WTC11 (cell line): Measurements from ENCODE around the gene NEDD4. TPM values are rescaled to one million over a fixed set of nuclear protein-coding genes. Genes with fewer than 3 reads are reported as not detected.

Experiments
- ATAC-seq: fragments of 200-7000 bp; cut with Tn5 transposase; 2 replicates; pipeline ENCODE4 v1.10.0; 2021; ENCODE audit warnings: mild to moderate bottlenecking, moderate library complexity
- CTCF ChIA-PET: fragments of 300-600 bp; sonication (Branson Sonifier 250); formaldehyde crosslinking; loops from one replicate; lab custom pipeline; 2021; ENCODE audit warnings: antibody characterized with exemption; lab: Charles Lee
- POLR2A ChIA-PET: fragments of 350-600 bp; sonication (Branson Sonifier 250); formaldehyde crosslinking; loops from one replicate; lab custom pipeline; 2021; ENCODE audit warnings: antibody characterized with exemption; lab: Charles Lee
- DNase-seq: peaks from one replicate; pipeline ENCODE4 v3.0.0; 2021; ENCODE audit warnings: low spot score
- H3K27ac Mint-ChIP-seq: 2 replicates; pipeline ENCODE4 v1.8.0; 2021; ENCODE audit warnings: mixed read lengths
- H3K27me3 Mint-ChIP-seq: 2 replicates; pipeline ENCODE4 v1.8.0; 2021; ENCODE audit warnings: low read depth, mild to moderate bottlenecking, moderate library complexity, mixed read lengths
- H3K36me3 Mint-ChIP-seq: 2 replicates; pipeline ENCODE4 v1.8.0; 2021; ENCODE audit warnings: mixed read lengths
- H3K4me1 Mint-ChIP-seq: 2 replicates; pipeline ENCODE4 v1.8.0; 2022; ENCODE audit warnings: mixed read lengths
- H3K4me3 Mint-ChIP-seq: 2 replicates; pipeline ENCODE4 v1.8.0; 2021; ENCODE audit warnings: mild to moderate bottlenecking, moderate library complexity, mixed read lengths
- H3K9me3 Mint-ChIP-seq: 2 replicates; pipeline ENCODE4 v1.8.0; 2021; ENCODE audit warnings: mixed read lengths
- CBFB ChIP-seq: sonication (generic); formaldehyde crosslinking; IDR thresholded peaks from 2 replicates; pipeline ENCODE4 v1.8.1; 2022; ENCODE audit warnings: mild to moderate bottlenecking, low read depth, missing genetic modification reagents
- CREB1 ChIP-seq: sonication (generic); formaldehyde crosslinking; IDR thresholded peaks from 2 replicates; pipeline ENCODE4 v1.8.0; 2023; ENCODE audit warnings: mild to moderate bottlenecking, missing genetic modification reagents
- ETV6 ChIP-seq: sonication (generic); formaldehyde crosslinking; IDR thresholded peaks from 2 replicates; pipeline ENCODE4 v1.8.1; 2022; ENCODE audit warnings: mild to moderate bottlenecking, missing genetic modification reagents
- FOXK1 ChIP-seq: sonication (generic); formaldehyde crosslinking; IDR thresholded peaks from 2 replicates; pipeline ENCODE4 v1.8.0; 2022; ENCODE audit warnings: mild to moderate bottlenecking, moderate library complexity, missing genetic modification reagents
- KAT7 ChIP-seq: sonication (generic); formaldehyde crosslinking; IDR thresholded peaks from 2 replicates; pipeline ENCODE4 v1.8.1; 2023; ENCODE audit warnings: missing genetic modification reagents, mild to moderate bottlenecking, borderline replicate concordance
- NFE2L1 ChIP-seq: sonication (generic); formaldehyde crosslinking; IDR thresholded peaks from 2 replicates; pipeline ENCODE4 v1.8.1; 2023; ENCODE audit warnings: missing genetic modification reagents
- RORB ChIP-seq: fragments of 250-450 bp; sonication (Bioruptor Pico); IDR thresholded peaks from 2 replicates; pipeline ENCODE4 v1.9.0; 2021; ENCODE audit warnings: mild to moderate bottlenecking
- SMAD4 ChIP-seq: sonication (generic); formaldehyde crosslinking; IDR thresholded peaks from 2 replicates; pipeline ENCODE4 v1.8.0; 2022; ENCODE audit warnings: mild to moderate bottlenecking, missing genetic modification reagents
- SOX15 ChIP-seq: fragments of 250-450 bp; sonication (Bioruptor Pico); IDR thresholded peaks from 2 replicates; pipeline ENCODE4 v1.9.0; 2021; ENCODE audit warnings: mild to moderate bottlenecking
- ZNF219 ChIP-seq: sonication (generic); formaldehyde crosslinking; IDR thresholded peaks from 2 replicates; pipeline ENCODE4 v1.8.0; 2023; ENCODE audit warnings: missing genetic modification reagents, mild to moderate bottlenecking, borderline replicate concordance
- ZNF671 ChIP-seq: fragments of 250-450 bp; sonication (Bioruptor Pico); IDR thresholded peaks from 2 replicates; pipeline ENCODE4 v1.8.0; 2021; ENCODE audit warnings: mild to moderate bottlenecking
- total RNA-seq: library from RNA; stranded (reverse); gene quantifications from 3 replicates; pipeline ENCODE4 v1.2.3, GENCODE V29; 2021
- TF ChIP-seq, protein P1 (sequence below): sonication (generic); formaldehyde crosslinking; IDR thresholded peaks from 2 replicates; pipeline ENCODE4 v1.8.1; 2022; ENCODE audit warnings: low read depth, missing genetic modification reagents, borderline replicate concordance
- TF ChIP-seq, protein P2 (sequence below): sonication (generic); formaldehyde crosslinking; IDR thresholded peaks from 2 replicates; pipeline ENCODE4 v1.8.0; 2023; ENCODE audit warnings: missing genetic modification reagents
- TF ChIP-seq, protein P3 (sequence below): sonication (generic); formaldehyde crosslinking; IDR thresholded peaks from 2 replicates; pipeline ENCODE4 v1.8.1; 2023; ENCODE audit warnings: mild to moderate bottlenecking, moderate library complexity, missing genetic modification reagents
- TF ChIP-seq, protein P4 (sequence below): sonication (generic); formaldehyde crosslinking; IDR thresholded peaks from 2 replicates; pipeline ENCODE4 v1.8.1; 2022; ENCODE audit warnings: mild to moderate bottlenecking, missing genetic modification reagents, moderate library complexity, borderline replicate concordance
- TF ChIP-seq, protein P5 (sequence below): sonication (generic); formaldehyde crosslinking; IDR thresholded peaks from 2 replicates; pipeline ENCODE4 v1.8.0; 2022; ENCODE audit warnings: mild to moderate bottlenecking, missing genetic modification reagents
- TF ChIP-seq, protein P6 (sequence below): sonication (generic); formaldehyde crosslinking; IDR thresholded peaks from 2 replicates; pipeline ENCODE4 v1.8.1; 2023; ENCODE audit warnings: mild to moderate bottlenecking, missing genetic modification reagents, moderate library complexity
- TF ChIP-seq, protein P7 (sequence below): sonication (generic); formaldehyde crosslinking; IDR thresholded peaks from 2 replicates; pipeline ENCODE4 v1.8.1; 2022; ENCODE audit warnings: mild to moderate bottlenecking, moderate library complexity, missing genetic modification reagents
- TF ChIP-seq, protein P8 (sequence below): fragments of 250-450 bp; sonication (Bioruptor Pico); IDR thresholded peaks from 2 replicates; pipeline ENCODE4 v1.9.0; 2021; ENCODE audit warnings: mild to moderate bottlenecking

The NEDD4 gene
- total RNA-seq, 1 experiment from 2014 or later, result 4.5 TPM

DNA sequence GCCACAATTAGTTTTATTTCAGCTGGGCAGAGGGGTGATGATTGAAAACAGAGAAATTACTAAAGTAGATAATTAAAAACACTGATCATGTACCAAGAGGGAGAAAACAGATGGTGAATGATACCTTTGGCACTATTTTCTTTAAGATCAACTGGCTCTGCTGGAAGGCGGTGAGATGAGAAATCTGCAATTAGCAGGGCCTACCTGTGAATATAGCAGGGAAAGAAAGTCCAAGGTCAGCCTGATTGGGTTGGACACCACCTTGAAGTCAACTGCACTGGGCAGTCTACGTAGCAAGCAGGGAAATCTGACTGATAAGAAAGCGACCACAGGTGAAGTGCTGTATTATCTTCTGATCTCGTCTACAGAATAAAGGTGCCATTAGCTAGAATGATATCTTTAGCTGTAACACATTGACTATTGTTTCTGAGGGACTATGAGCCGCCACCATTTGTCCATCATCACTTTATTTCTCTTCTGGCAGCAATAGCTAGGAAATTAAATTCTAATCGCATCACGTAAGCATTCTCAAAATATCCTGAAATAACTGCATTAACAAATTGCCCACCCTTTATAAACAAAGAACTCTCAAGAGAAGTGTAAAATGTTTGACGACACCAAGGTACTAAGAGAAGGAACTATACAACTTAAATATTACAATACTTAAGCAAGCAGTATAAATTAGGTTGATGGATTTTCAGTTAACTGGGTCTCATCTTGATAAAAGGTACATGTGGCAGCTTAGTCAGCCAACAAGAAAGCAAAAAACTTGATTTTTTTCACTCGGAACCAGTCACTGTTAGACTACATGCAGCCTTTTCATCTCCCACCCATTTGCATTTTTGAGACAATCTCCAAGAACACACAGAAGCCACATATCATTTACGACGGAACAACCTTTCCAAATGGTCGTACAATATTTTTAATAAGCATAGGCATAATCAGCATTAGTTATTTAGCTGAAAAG is 1.3 kb downstream of the NEDD4 start (continued):
- TF ChIP-seq, protein P1, sequence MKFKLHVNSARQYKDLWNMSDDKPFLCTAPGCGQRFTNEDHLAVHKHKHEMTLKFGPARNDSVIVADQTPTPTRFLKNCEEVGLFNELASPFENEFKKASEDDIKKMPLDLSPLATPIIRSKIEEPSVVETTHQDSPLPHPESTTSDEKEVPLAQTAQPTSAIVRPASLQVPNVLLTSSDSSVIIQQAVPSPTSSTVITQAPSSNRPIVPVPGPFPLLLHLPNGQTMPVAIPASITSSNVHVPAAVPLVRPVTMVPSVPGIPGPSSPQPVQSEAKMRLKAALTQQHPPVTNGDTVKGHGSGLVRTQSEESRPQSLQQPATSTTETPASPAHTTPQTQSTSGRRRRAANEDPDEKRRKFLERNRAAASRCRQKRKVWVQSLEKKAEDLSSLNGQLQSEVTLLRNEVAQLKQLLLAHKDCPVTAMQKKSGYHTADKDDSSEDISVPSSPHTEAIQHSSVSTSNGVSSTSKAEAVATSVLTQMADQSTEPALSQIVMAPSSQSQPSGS (CRISPR knock-in tag), result no peak
- TF ChIP-seq SOX15 (CRISPR knock-in tag), result no peak

DNA sequence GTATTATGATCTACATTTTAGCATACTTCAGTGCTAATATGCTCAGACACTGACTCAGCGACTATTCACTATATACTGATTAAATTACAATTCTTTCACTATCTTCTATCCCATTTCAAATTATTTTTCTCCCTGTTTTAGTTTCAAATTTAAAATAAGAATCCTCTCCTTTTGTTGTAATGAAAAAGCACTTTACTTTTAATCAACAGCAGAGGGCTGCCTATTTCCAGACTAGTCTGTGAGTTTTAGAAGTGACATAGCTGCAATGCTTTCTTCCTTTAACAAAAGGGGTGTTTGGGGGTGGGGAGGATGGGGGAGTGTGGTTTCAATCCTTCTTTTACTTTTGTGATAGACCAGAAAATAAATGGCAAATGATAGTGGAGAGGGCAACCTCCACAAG is 2.4 kb downstream of the NEDD4 start:
- POLR2A ChIA-PET, result interaction anchor here (0.6 kb wide), 1 partner anchor 312 kb away, joined by 3 read pairs; no protein-coding TSS in a partner anchor
- Mint-ChIP-seq H3K27ac (no peak overlapping the region), H3K36me3 (peaks cover 2% of the 10 kb centered on the region), H3K9me3 (no peaks in the 10 kb centered on the region), H3K4me1 (peaks cover 16% of the 10 kb centered on the region)
- ATAC-seq, result no peak
- TF ChIP-seq, protein P2, sequence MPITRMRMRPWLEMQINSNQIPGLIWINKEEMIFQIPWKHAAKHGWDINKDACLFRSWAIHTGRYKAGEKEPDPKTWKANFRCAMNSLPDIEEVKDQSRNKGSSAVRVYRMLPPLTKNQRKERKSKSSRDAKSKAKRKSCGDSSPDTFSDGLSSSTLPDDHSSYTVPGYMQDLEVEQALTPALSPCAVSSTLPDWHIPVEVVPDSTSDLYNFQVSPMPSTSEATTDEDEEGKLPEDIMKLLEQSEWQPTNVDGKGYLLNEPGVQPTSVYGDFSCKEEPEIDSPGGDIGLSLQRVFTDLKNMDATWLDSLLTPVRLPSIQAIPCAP, result no peak
- no peak for TF ChIP-seq KAT7 (CRISPR knock-in tag)
- TF ChIP-seq, protein P3, sequence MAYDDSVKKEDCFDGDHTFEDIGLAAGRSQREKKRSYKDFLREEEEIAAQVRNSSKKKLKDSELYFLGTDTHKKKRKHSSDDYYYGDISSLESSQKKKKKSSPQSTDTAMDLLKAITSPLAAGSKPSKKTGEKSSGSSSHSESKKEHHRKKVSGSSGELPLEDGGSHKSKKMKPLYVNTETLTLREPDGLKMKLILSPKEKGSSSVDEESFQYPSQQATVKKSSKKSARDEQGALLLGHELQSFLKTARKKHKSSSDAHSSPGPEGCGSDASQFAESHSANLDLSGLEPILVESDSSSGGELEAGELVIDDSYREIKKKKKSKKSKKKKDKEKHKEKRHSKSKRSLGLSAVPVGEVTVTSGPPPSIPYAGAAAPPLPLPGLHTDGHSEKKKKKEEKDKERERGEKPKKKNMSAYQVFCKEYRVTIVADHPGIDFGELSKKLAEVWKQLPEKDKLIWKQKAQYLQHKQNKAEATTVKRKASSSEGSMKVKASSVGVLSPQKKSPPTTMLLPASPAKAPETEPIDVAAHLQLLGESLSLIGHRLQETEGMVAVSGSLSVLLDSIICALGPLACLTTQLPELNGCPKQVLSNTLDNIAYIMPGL (CRISPR knock-in tag), result no peak
- TF ChIP-seq CREB1 (CRISPR knock-in tag), result no peak
- TF ChIP-seq ZNF219 (CRISPR knock-in tag), result no peak
- no peak for TF ChIP-seq SMAD4 (CRISPR knock-in tag)
- TF ChIP-seq, protein P4, sequence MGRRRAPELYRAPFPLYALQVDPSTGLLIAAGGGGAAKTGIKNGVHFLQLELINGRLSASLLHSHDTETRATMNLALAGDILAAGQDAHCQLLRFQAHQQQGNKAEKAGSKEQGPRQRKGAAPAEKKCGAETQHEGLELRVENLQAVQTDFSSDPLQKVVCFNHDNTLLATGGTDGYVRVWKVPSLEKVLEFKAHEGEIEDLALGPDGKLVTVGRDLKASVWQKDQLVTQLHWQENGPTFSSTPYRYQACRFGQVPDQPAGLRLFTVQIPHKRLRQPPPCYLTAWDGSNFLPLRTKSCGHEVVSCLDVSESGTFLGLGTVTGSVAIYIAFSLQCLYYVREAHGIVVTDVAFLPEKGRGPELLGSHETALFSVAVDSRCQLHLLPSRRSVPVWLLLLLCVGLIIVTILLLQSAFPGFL (CRISPR knock-in tag), result no peak
- no peak for TF ChIP-seq ZNF671 (CRISPR knock-in tag)
- no peak for TF ChIP-seq SOX15 (CRISPR knock-in tag)
- TF ChIP-seq ETV6, result no peak
- TF ChIP-seq, protein P5, sequence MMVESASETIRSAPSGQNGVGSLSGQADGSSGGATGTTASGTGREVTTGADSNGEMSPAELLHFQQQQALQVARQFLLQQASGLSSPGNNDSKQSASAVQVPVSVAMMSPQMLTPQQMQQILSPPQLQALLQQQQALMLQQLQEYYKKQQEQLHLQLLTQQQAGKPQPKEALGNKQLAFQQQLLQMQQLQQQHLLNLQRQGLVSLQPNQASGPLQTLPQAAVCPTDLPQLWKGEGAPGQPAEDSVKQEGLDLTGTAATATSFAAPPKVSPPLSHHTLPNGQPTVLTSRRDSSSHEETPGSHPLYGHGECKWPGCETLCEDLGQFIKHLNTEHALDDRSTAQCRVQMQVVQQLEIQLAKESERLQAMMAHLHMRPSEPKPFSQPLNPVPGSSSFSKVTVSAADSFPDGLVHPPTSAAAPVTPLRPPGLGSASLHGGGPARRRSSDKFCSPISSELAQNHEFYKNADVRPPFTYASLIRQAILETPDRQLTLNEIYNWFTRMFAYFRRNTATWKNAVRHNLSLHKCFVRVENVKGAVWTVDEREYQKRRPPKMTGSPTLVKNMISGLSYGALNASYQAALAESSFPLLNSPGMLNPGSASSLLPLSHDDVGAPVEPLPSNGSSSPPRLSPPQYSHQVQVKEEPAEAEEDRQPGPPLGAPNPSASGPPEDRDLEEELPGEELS, result no peak
- TF ChIP-seq, protein P6, sequence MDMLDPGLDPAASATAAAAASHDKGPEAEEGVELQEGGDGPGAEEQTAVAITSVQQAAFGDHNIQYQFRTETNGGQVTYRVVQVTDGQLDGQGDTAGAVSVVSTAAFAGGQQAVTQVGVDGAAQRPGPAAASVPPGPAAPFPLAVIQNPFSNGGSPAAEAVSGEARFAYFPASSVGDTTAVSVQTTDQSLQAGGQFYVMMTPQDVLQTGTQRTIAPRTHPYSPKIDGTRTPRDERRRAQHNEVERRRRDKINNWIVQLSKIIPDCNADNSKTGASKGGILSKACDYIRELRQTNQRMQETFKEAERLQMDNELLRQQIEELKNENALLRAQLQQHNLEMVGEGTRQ (CRISPR knock-in tag), result no peak
- TF ChIP-seq CBFB (CRISPR knock-in tag), result no peak
- TF ChIP-seq, protein P7, sequence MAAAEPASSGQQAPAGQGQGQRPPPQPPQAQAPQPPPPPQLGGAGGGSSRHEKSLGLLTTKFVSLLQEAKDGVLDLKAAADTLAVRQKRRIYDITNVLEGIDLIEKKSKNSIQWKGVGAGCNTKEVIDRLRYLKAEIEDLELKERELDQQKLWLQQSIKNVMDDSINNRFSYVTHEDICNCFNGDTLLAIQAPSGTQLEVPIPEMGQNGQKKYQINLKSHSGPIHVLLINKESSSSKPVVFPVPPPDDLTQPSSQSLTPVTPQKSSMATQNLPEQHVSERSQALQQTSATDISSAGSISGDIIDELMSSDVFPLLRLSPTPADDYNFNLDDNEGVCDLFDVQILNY (CRISPR knock-in tag), result no peak
- TF ChIP-seq, protein P8, sequence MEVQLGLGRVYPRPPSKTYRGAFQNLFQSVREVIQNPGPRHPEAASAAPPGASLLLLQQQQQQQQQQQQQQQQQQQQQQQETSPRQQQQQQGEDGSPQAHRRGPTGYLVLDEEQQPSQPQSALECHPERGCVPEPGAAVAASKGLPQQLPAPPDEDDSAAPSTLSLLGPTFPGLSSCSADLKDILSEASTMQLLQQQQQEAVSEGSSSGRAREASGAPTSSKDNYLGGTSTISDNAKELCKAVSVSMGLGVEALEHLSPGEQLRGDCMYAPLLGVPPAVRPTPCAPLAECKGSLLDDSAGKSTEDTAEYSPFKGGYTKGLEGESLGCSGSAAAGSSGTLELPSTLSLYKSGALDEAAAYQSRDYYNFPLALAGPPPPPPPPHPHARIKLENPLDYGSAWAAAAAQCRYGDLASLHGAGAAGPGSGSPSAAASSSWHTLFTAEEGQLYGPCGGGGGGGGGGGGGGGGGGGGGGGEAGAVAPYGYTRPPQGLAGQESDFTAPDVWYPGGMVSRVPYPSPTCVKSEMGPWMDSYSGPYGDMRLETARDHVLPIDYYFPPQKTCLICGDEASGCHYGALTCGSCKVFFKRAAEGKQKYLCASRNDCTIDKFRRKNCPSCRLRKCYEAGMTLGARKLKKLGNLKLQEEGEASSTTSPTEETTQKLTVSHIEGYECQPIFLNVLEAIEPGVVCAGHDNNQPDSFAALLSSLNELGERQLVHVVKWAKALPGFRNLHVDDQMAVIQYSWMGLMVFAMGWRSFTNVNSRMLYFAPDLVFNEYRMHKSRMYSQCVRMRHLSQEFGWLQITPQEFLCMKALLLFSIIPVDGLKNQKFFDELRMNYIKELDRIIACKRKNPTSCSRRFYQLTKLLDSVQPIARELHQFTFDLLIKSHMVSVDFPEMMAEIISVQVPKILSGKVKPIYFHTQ (CRISPR knock-in tag), result no peak
- no peak for TF ChIP-seq NFE2L1 (CRISPR knock-in tag)
- TF ChIP-seq RORB, result no peak
- TF ChIP-seq FOXK1 (CRISPR knock-in tag), result no peak
- TF ChIP-seq, all 79 proteins: peak for 0
- CTCF ChIA-PET, result interaction anchor here (1.4 kb wide), 1 partner anchor 62 kb away, joined by 3 read pairs; no protein-coding TSS in a partner anchor
- no peak for DNase-seq
- no peak overlapping the region for H3K4me3 Mint-ChIP-seq
- peaks cover 35% of the 10 kb centered on the region for H3K27me3 Mint-ChIP-seq
